Measurements from ENCODE around the gene DBNL. TPM values are rescaled to one million over a fixed set of nuclear protein-coding genes. Genes with fewer than 3 reads are reported as not detected.

Gene DBNL
- total RNA-seq, 1 donor from 2014 or later = 62.8 TPM

- Mint-ChIP-seq H3K36me3 (no peaks in the 10 kb centered on the region), H3K9me3 (no peaks in the 10 kb centered on the region), H3K27ac (peak overlapping the region; percentile 73), H3K4me3 (peak overlapping the region; percentile 91), H3K27me3 (no peaks in the 10 kb centered on the region), H3K4me1 (ENCODE audit: unreplicated experiment) (peaks cover 10% of the 10 kb centered on the region)
- DNase-seq (ENCODE audit: extremely low spot score, unreplicated experiment) = peak; percentile 97
- TF ChIP-seq CTCF (conservative IDR thresholded peaks at IDR 0.05) = no peak
Measured at GRCh38 chr7:44082541-44083207, 38.2 kb downstream of the DBNL start.

- no peak for DNase-seq (ENCODE audit: extremely low spot score, unreplicated experiment)
- TF ChIP-seq CTCF (conservative IDR thresholded peaks at IDR 0.05) = no peak
- peaks cover 11% of the 10 kb centered on the region for H3K4me1 Mint-ChIP-seq (ENCODE audit: unreplicated experiment)
Measured at GRCh38 chr7:44083796-44084195, 39.3 kb downstream of the DBNL start.

GRCh38 chr7:44084701-44085100 is 40.2 kb downstream of the DBNL start:
- H3K36me3 Mint-ChIP-seq = no peaks in the 10 kb centered on the region
- TF ChIP-seq CTCF (conservative IDR thresholded peaks at IDR 0.05) = no peak
- no peak overlapping the region for H3K27ac Mint-ChIP-seq
- H3K9me3 Mint-ChIP-seq = no peaks in the 10 kb centered on the region
- DNase-seq (ENCODE audit: extremely low spot score, unreplicated experiment) = no peak
- peaks cover 11% of the 10 kb centered on the region for H3K4me1 Mint-ChIP-seq (ENCODE audit: unreplicated experiment)
- H3K27me3 Mint-ChIP-seq = no peaks in the 10 kb centered on the region
- peak overlapping the region; percentile 83 for H3K4me3 Mint-ChIP-seq

More at GRCh38 chr7:44083796-44084195, 39.3 kb downstream of the DBNL start:
- Mint-ChIP-seq H3K9me3 (no peaks in the 10 kb centered on the region), H3K27ac (no peak overlapping the region), H3K36me3 (no peaks in the 10 kb centered on the region), H3K4me3 (peak overlapping the region; percentile 83), H3K27me3 (no peaks in the 10 kb centered on the region)

- no peak for DNase-seq (ENCODE audit: extremely low spot score, unreplicated experiment)
- TF ChIP-seq CTCF (conservative IDR thresholded peaks at IDR 0.05) = no peak
- H3K9me3 Mint-ChIP-seq = no peaks in the 10 kb centered on the region
- H3K4me3 Mint-ChIP-seq = no peak overlapping the region
- no peaks in the 10 kb centered on the region for H3K27me3 Mint-ChIP-seq
- peaks cover 11% of the 10 kb centered on the region for H3K4me1 Mint-ChIP-seq (ENCODE audit: unreplicated experiment)
- H3K36me3 Mint-ChIP-seq = no peaks in the 10 kb centered on the region
- no peak overlapping the region for H3K27ac Mint-ChIP-seq
Measured at GRCh38 chr7:44085546-44085945, 41.0 kb downstream of the DBNL start.

- no peaks in the 10 kb centered on the region for H3K27me3 Mint-ChIP-seq
- H3K4me3 Mint-ChIP-seq = no peak overlapping the region
- H3K4me1 Mint-ChIP-seq (ENCODE audit: unreplicated experiment) = peaks cover 4% of the 10 kb centered on the region
- no peaks in the 10 kb centered on the region for H3K36me3 Mint-ChIP-seq
- H3K27ac Mint-ChIP-seq = no peak overlapping the region
- no peak for TF ChIP-seq CTCF (conservative IDR thresholded peaks at IDR 0.05)
- H3K9me3 Mint-ChIP-seq = no peaks in the 10 kb centered on the region
- DNase-seq (ENCODE audit: extremely low spot score, unreplicated experiment) = no peak
Measured at GRCh38 chr7:44086627-44087026, 42.1 kb downstream of the DBNL start.

Data from type B pancreatic cell (in vitro differentiated cells).